NCI-H2196 treated with DMSO at 0.1 percent for 48 hours (cell line): ENCODE measurements around the gene CPNE7.
"Not testable (repeated sequence)": the region's sequence is repeated elsewhere in the genome, so short reads cannot be mapped to it uniquely, and the experiment has no call there.

Experiments used
- DNase-seq: peaks from one replicate; lab custom pipeline; 2025; ENCODE audit not compliant: unreplicated experiment; lab: John Stamatoyannopoulos, UW

The CPNE7 gene

DNA sequence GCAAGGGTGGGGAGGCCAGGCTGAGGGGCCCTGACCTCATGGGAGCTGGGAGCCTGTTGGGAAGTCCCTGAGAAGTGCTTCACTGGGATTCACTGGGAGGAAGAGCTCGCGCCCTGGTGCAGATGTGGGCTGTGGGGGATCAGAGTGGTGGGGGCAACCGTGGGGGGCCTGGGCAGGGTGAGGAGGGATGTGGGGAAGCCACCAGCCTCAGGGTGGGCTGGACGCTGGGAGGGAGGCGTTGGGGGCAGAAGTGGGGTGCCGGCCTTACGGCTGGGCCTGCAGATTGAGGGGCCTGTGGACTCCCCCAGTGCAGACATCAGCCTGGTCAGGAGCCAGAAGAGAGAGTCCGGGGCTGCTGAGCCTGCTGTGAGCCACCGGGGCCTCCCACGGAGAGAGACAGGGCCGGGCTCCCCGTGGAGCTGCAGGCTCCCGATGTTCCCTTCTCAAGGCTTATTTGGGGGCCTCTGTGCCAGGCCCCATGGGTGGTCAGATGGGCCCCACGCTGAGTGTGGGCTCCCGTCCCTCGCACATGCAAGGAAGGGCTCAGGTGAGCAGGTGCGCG lies 45.7 kb downstream of the CPNE7 start:
- no peak for DNase-seq

DNA sequence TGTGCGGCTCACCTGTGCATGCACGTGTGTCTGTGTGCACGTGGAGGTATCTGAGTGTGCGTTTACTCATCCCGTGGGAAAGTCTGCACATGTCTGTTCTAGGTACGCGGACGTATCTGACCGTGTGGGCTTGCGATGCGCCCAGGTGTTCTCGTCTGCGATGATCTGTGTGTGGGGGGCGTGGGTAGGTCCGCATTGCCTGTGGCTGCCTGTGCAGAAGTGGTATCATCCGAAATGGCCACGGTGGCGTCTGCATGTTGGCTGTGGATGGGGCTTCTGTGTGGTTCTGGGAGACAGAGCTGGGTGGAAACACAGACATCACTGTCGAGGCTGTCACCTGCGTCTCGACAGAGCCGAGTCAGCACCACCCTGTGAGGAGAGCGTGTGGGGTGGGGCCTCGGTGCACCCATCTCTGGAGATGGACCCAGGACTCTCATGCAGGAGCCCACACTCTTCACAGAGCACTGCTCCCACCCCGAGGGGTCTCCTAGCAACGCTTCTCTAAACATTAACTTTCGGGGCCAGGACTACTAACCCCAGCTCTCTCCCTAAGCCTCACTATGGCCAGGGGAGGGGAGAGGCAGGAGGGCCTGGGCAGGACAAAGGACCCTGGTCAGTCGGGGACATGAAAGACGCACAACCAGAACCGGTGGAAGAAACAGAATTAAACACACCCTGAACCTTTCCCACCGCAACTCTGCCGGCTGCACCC lies 46.3 kb downstream of the CPNE7 start:
- DNase-seq = no peak

DNA sequence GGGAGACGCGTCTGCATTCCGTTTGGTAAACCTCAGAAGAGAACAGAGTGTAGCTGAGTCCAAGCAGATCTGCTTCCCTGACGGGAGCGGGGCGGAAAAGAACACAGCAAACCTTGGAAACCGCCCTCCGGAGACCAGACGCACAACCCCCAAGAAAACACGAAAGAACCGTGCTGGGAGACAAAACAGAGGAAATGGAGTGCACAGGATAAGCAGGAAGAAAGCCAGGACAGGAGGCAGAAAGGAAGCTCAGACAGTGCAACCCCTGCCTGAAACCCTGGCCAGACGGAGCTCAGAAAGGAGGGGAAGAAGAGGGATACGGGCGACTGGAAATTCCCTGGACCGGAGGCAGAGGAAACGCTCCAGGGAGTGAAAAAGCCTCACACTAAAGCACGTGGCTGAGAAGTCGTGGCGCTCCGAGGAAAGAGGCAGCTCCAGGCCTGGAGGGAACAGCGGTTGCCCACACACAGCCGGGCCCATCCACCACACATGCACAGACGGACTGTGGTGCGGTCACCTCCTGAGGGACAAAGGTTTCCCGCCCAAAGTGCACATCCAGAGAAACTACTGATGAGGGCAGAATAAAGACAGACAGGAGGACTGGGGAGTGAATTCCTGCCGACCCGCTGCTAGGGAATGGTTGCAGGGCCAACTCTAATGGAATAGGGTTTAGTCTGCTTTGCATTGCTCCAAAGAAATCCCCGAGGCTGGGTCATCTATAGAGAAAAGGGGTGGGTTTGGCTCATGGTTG lies 48.1 kb downstream of the CPNE7 start:
- no peak for DNase-seq

DNA sequence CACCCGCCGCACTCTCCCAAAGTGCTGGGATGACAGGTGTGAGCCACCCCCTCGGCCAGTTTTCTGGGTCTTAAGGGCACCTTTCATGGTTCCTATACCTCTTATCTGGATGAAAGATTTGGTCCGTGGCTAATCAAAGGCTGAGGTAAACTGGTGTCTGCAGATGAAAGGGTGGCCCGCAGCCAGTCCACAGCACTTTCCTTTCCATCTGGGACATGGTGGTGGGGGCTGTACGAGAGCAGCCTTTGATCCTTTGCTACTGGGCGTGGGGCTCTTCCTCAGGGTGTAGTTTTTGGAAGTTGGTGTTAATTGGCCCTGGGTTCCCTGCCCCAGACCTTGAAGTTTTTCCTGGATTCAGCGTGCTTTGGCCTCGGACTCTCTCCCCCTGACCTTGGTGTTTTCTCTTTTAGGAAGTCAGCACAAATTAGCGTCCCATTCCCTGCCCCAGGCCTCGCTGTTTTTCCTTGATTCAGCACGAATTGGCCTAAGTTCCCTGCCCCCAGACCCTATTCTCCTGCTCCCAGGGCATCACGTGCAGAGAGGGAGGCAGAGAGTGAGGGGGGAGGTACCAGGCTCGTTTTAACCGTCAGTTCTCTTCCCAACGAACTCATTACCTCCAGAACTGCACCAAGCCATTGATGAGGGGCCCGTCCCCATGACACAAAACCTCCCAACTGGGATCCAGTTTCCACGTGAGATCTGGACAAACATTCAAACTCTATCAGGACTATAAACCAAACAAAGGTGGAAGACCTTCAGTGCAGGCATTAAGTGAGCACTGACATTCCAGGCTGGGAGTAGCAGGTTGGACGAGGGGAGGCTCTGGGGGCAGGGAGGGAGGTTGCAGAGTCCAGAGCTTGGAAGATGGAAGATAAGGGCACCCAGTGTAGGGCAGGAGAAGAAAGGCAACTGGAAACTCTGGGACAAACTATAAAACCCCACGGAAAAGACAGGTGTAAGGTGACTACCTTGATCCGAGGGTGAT lies 49.5 kb downstream of the CPNE7 start:
- DNase-seq = no peak

DNA sequence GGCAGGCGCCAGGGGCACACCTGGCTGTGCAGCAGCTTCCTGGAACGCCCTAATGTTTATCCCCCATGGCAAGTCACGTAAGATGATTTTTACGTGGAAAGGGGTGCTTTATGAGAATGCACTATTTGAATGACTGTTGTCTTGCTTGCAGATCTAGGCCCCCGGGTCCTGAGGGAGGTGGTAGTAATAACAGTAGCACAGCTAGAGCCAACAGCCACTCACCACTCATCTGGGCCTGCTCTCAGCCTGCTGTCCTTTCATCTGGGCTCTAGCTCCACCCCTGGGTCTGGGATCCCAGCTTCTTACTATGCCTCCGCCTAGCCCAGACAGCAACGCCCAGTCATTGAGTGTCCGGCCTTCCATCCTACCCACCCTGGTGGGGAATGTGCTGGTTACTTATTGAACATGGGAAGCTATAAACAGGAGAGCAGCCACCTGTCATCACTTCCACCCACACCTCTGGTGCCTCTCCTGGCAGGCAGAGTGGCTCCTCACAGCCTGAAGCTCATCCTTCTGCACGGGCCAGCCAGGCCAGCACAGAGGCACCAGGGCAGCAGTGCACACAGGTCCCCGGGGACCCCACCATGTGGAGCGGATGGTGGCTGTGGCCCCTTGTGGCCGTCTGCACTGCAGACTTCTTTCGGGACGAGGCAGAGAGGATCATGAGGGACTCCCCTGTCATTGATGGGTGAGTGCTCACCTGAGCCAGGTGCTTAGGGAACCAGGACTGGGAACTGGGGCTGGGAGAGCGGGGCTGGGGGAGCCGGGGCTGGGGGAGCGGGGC lies 54.5 kb downstream of the CPNE7 start:
- no peak for DNase-seq

DNA sequence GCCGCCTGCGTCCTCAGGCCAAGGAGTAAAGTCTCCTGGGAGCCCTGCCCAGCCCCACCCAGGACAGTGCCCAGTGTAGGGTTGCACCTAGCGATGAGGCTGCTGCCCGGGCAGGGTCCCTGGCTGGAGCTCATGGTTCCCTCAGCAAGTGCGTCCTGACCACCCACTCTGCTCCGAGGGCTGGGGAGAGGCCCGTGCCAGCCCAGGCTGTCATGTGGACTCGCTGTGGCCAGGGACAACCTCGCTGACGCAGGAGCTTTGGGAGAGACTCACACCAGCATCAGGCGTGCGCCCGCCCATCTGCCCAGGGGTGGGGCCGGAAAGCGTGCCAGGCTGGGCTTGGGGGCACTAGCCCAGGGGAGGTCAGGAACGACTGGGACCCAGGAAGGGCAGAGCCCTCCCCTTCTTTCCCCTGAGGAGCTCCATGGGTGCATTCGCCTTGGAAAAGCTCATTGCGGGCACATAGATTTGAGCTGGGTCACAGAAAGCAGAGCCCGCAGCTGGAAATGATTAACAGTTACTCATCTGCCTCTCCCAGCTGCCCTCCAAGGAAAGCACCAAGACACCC lies 57.6 kb downstream of the CPNE7 start:
- no peak for DNase-seq

DNA sequence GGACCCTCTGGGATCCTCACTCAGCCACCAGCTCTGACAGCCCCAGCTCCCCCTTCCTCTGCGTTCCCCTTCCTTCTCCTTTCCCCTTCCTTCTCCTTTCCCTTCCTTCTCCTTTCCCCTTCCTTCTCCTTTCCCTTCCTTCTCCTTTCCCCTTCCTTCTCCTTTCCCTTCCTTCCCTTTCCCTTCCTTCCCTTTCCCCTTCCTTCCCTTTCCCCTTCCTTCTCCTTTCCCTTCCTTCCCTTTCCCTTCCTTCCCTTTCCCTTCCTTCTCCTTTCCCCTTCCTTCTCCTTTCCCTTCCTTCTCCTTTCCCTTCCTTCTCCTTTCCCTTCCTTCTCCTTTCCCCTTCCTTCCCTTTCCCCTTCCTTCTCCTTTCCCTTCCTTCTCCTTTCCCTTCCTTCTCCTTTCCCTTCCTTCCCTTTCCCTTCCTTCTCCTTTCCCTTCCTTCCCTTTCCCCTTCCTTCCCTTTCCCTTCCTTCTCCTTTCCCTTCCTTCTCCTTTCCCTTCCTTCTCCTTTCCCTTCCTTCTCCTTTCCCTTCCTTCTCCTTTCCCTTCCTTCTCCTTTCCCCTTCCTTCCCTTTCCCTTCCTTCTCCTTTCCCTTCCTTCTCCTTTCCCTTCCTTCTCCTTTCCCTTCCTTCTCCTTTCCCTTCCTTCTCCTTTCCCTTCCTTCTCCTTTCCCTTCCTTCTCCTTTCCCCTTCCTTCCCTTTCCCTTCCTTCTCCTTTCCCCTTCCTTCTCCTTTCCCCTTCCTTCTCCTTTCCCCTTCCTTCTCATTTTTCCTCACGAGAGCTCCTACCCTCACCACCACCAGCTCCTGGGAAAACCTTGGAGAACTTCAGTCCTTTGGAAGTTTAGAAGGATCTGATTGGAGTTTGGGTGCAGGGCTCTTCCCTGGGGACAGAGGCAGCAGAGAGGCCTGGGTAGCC lies 59.2 kb downstream of the CPNE7 start:
- DNase-seq = not testable (repeated sequence)

DNA sequence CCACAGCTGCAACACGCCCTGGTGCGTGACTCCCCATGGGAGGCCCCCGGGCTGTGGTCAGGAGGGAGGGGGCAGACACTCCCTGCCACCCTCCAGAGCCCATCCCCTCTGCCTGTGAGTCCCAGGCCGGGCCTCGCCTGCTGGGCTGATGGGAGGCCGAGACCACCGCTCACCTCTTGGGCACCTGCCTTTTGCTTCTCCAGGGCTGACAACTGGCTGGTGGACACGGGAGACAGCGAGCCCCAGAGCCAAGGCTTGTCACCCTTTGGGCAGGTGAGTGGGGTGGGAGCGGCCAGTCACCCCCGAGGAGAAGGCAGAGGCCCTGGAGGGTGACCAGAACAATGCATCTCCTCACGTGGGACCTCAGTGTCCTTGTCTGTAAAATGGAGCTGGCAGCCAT lies 61.1 kb downstream of the CPNE7 start:
- DNase-seq = no peak

DNA sequence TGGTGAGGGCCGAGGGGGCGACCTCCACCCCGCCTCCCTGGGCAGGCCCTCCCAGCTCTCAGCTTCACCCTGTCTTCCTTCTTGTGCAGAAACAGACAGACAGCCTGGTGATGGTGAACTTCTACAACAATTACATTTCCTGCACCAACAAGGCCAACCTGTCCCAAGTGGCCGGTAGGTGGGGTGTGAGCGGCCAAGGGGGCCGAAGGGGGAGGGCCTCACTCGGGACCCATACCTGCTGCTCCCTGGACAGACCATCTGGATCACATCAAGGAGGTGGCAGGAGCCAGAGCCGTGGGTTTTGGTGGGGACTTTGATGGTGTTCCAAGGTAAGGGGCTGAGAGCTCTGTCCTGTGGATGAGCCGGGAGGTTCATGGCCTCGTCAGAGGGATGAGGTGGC lies 61.8 kb downstream of the CPNE7 start:
- no peak for DNase-seq

DNA sequence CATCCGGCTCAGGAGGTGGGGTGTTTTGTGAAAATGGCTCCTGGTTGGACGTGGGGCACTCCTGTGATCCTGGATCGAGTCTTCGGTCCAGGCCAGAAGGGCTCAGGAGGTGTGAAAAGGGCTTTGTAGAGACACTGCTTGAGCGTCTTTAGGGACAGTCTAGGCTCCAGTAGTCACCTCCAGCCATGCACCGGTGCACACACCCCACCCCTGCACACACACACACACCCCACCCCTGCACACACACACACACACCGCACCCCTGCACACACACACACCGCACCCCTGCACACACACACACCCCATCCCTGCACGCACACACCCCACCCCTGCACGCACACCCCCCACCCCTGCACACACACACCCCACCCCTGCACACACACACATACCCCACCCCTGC lies 62.9 kb downstream of the CPNE7 start:
- DNase-seq = no peak

DNA sequence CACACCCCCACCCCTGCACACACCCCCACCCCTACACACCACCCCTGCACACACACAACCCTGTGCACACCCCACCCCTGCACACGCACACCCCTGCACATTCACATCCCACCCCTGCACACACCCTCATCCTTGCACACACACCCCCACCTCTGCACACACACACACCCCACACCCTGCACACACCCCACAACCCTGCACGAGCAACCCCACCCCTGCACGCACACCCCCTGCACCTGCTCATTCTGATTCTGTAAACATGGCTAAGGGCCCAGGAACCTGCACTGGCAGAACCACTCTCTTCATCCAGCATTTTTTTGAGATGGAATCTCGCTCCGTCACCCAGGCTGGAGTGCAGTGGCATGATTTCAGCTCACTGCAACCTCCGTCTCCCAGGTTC lies 63.8 kb downstream of the CPNE7 start:
- no peak for DNase-seq

DNA sequence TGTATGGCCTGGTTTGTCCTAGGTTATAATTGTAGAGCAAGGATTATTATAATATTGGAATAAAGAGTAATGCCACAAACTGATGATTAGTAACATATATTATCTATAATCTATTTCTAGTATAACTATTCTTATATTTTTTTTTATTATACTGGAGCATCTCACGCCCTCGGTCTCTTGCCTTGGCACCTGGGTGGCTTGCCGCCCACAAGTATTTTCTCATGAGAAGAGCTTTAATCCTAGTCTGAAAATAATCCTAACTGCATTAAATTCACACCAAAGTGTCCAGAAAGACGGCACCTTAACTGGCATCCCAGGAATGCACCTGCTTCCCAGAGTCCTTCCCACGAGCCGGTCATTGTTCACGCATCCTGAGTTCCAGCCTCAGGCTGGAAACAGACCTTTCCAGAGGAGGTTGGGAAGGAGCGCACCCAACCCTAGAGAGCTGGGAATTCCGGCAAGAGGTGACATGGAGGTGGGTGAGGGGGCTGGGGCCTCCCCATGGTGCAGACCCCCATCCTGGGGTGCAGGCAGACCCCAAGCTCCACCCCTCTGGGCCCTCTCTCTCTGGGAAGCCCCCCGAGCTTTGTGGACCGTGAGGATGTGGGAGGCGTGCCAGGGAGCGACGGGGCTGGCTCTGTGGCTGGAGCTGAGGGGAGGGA lies 66.0 kb downstream of the CPNE7 start:
- no peak for DNase-seq

DNA sequence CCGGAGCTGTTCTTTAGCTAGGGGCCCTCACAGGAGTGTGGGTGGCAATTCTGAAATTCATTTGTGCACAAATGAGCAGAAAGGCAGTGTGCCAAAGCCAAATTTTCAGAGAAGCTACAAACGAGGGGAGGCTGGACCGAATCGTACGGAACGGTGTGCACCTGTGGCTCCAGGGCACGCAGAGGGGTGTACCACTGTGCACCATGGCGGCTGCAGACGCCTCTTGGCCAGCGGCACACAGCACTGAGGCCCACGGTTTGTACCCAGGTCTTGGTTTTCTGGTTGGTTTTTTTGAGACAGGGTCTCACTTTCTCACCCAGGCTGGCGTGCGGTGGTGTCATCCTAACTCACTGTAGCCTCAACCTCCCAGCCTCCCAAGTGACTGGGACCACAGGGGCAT lies 67.0 kb downstream of the CPNE7 start:
- no peak for DNase-seq

DNA sequence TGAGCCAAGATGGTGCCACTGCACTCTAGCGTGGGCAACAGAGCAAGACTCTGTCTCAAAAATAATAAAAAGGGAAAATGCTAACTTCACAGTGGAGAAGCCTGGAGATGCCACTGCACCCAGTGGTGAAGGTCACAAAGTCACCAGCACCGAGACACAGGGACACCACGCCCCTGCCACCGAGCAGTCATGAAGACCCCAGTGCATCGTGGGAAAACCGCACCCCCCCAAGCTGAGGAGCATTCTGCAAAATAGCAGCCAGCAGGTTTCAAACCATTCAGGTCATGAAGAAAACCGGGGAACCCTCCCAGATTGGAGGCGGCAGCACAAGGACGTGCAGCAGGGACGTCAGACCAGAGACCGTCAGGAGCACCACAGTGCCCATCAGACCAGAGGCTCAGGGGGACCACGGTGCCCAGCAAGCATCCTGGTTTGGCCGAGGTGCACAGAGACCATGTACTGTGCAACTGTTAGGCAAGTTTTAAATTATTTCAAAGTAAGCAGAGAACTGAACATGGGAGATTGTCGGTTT lies 68.3 kb downstream of the CPNE7 start:
- DNase-seq = no peak

DNA sequence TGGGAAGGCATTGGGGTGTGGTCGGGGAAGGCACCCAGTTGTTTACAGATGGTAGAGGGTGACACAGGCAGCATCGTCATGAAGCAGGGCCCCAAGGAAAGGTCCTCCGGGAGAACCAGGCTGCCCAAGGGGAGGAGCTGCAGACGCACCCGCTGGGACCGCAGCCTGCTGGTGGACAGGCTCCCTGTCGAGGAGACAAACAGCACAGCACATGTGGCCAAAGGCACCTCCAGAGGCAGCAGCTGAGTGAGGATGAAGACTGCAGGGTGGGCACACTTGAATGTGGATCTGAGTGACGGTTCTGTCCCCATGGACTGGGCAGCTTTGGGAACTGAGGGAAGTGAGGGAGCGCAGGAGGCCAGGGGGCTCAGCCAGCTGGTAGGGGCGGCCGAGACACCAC lies 69.6 kb downstream of the CPNE7 start:
- DNase-seq = no peak

DNA sequence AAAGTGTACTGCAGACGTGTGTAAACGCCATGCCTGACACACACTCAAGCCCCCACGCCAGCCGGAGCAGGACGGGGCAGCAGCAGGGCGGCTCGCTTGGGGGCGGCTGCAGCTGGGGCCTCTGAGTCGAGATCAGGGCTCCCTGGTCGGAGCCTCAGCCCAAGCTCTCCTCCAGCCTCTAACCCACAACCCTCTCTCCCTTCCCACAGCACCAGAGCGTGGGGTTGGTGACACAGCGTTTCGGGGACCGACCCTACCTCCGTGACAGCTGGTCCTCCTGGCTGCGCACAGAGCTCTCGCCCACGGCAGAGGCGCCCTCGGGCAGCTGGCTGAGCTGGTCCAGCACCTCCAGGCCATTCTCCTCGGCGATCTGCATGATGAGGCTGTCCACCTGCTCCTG lies 70.7 kb downstream of the CPNE7 start:
- DNase-seq = no peak
